Fibroblast of skin of left biceps (primary cell): ENCODE data around the gene AP4B1.
"Not testable (repeated sequence)": the region's sequence is repeated elsewhere in the genome, so short reads cannot be mapped to it uniquely, and the experiment has no call there.

ENCODE experiments used
- DNase-seq, 2 experiments: peaks; one replicate each; pipeline ENCODE4 v3.0.0-alpha.2; 2013; ENCODE audit warnings: low read depth in 2 of 2

The AP4B1 gene

DNA sequence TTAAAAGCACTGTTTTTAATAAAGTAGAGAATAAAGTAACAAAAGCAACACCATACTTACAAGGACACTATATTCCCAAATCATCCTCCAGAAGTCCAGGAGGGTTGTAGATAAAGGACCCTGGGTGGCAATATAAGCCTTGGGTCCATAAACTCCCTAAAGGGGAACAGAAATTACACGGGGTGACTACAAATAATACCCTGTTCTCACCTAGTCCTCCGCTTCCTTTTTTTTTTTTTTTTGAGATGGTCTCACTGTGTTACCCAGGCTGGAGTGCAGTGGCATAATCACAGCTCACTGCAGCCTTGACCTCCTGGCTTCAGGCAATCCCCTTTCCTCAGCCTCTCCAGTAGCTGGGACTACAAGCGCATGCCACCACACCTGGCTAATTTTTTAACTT, 46.2 kb downstream of the AP4B1 start:
- no peak for DNase-seq

DNA sequence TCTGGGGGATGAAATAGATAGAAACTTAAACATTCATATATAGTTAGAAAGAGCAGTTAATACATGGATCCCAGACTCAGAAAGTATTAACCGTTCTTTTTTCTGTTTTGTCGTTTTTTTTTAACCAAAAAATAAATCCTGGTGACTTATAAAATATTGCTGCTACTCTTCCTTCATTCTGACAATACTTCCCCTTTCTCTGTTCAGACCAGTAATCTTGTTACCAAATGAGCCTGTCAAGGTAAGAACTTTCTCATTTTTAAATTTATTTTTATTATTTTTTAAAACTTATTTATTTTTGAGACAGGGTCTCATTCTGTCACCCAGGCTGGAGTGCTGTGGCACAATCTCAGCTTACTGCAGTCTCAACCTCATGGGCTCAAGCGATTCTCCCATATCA, 46.8 kb downstream of the AP4B1 start:
- DNase-seq: no peak

DNA sequence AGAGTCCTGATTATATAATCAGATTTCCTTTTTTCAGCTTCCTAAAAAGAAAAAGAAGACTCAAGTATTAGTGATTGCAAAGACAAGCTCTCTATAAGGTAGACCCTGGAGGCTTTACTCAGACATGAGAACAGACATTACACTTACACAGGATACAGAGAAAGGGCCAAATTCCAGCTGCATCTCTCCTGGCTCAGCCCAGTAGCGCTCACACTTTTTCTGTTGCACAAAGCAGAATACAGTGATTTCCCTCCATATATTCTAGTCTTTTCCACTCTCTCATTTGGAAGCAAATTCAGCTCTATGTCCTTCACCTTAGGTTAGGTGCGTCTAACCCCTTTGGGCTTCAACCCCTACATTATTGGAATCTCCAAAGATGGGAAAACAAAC, 48.2 kb downstream of the AP4B1 start:
- DNase-seq: no peak

DNA sequence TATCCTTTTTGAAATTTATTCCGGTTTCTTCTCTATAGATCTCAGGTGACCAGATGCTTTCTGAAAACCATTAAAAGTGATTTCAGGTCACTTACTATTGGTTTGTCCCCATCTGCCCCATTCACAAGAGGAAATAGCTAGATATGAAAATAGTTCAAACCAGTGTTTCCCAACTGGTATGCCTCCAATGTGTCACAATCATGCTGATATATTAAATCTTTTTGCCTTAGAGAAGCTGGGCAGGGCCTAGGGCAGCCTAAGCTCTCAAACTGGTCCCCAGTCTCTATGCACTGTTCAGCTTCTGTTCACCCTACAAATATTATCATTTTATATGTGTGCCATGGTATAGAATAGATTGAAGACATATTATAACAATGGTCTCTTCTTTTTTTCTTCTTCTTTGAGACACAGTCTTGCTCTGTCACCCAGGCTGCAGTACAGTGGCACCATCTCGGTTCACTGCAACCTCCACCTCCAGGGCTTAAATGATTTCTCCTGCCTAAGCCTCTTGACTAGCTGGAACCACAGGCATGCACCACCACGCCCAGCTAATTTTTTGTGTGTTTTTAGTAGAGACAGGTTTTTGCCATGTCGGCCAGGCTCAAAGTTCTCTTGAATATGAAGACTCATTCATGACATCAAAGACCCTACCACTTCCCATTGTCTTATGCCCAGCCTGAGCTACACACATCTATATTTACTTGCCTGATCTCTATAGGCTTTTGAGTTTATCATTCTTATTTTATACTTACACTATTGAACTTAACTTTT, 48.8 kb downstream of the AP4B1 start:
- DNase-seq: no peak

DNA sequence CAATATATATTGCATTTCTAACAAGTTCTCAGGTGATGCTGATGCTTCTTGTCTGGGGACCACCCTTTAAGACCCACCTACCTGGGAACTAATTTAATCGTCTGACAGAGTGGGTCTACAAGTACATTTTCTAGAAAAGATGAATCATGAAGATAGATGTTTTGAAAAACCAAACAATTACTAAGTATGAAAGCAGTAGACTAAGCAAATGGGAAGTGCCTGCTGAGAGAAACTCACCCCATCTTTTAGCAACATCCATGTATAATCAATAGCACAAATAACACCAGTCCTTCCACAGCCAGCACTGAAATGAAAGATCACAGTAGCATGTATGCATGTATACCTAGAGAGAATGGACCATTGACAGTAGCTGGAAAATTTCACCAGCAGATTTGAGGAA, 50.4 kb downstream of the AP4B1 start:
- no peak for DNase-seq

DNA sequence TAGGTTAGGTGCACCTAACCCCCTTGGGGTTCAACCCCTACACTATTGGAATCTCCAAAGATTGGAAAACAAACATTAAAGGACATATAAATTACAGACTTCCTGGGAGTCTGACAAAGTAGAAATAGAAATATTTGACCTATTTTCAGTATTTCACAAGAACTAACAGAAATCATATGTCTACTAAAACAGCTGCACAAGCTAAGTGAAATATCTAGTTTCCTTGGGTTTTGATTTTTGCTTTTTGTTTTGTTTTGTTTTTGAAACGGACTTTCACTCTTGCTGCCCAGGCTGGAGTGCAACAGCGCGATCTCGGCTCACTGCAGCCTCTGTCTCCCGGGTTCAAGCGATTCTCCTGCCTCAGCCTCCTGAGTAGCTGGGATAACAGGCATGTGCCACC, 51.9 kb downstream of the AP4B1 start:
- not testable (repeated sequence) for DNase-seq

DNA sequence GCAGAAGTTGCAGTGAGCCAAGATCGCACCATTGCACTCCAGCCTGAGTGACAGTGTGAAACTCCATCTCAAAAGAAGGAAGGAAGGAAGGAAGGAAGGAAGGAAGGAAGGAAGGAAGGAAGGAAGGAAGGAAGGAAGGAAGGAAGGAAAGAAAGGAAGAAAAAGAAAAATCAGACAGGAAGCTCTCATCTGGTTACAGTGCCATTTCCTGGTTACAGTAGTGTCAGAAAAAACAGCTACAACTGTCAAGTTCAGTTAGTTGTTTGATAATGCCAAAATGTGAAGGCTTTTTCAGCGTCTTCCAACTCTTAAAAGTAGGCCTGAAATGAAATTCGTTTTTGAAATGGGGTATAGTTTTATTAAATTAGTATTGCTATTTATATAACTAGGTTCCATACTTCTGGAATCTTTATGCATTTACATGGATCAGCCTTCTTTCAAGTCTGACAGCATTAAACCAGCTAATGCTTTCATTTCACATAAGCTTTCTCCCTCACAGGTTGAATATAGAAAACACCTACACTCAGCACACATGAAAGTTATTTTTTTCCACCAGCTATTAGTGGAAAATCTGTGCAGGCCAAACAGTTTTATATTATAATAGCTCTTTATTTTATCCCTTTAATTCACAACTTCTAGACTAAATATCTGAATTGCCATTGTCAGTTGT, 54.3 kb downstream of the AP4B1 start:
- DNase-seq: no peak

DNA sequence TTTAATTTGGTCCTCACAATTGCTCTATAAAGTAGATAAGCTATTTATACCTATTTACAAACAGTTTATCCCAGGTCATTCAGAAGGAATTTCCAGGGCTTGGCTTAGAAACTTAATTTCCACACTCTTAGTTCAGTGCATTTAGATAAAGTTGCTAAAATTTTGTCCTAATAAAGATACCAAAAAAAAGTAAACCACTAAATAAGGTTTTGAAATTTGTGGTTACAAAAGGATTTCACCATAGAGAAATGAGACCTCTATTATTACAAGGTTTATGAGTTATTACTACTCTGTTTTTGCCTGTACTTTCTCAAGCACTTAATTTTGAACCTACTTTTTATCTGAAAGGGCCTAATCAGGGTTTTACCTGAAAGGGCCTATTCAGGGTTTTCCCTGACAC, 55.5 kb downstream of the AP4B1 start:
- no peak for DNase-seq

DNA sequence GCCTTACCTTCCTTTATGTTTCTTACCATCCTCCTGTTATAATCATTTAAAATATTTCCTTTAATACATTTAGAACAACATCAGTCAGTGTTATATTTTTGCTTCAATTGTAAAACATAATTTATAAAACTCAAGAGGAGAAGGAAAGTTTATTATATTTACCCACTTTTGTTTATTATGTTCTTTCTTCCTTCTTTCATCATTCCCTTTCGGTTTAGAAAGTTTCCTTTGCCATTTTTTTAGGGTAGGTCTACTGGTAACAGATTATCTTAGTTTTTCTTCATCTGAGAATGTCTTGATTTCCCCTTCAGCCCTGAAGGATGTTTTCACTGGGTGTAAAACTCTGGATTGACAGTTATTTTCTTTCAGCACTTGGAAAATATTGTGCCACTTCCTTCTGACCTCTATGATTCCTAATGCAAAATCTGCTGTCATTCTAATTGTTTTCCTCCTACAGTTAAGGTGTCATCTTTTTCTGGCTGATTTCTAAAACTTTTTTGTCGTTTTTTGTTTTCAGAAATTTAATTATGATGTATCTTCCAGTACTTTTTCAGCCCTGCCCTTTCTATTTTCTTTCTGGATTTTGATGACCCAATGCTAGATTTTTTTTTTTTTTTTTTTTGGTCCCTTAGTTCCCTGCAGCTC, 58.1 kb downstream of the AP4B1 start:
- no peak for DNase-seq
